Stimulated activated CD4-positive, alpha-beta T cell treated with anti-CD3 and anti-CD28 coated beads, Interleukin-12 subunit alpha, Interleukin-12 subunit beta, amount 100 ng/mL, for 48 hours (primary cell): Measurements from ENCODE around the gene RIIAD1.
"Not testable (repeated sequence)": the region's sequence is repeated elsewhere in the genome, so short reads cannot be mapped to it uniquely, and the experiment has no call there.

ENCODE experiments used
- DNase-seq, 3 donors: peaks; one replicate each; pipeline ENCODE4 v3.0.0-alpha.2; 2020; ENCODE audit warnings: low read depth in 2 of 3, low spot score in 1 of 3

Gene RIIAD1

GRCh38 chr1:151733126-151733525 is 11.8 kb downstream of the RIIAD1 start:
- DNase-seq, result no peak

GRCh38 chr1:151733995-151734394 is 12.7 kb downstream of the RIIAD1 start:
- DNase-seq, result not testable (repeated sequence)

- DNase-seq, result no peak
Measured at GRCh38 chr1:151737026-151737425, 15.7 kb downstream of the RIIAD1 start.

- no peak for DNase-seq
Measured at GRCh38 chr1:151737479-151737878, 16.2 kb downstream of the RIIAD1 start.

GRCh38 chr1:151739590-151740355 is 18.5 kb downstream of the RIIAD1 start:
- no peak for DNase-seq

- no peak for DNase-seq
Measured at GRCh38 chr1:151741516-151741915, 20.2 kb downstream of the RIIAD1 start.

- no peak for DNase-seq
Measured at GRCh38 chr1:151756291-151756690, 35.0 kb downstream of the RIIAD1 start.

- no peak for DNase-seq
Measured at GRCh38 chr1:151759241-151759640, 37.9 kb downstream of the RIIAD1 start.

- no peak for DNase-seq
Measured at GRCh38 chr1:151760597-151761385, 39.5 kb downstream of the RIIAD1 start.

- peak; percentile 80 to 84 (median 83) for DNase-seq
Measured at GRCh38 chr1:151762941-151763921, 41.9 kb downstream of the RIIAD1 start, which contains the start of gene MRPL9. Gene MRPL9 (minus strand): TSS chr1:151763496. CDS start chr1:151763479, 17 bp downstream.

- DNase-seq, result no peak
Measured at GRCh38 chr1:151763990-151764389, 42.7 kb downstream of the RIIAD1 start.

GRCh38 chr1:151768351-151769066 is 47.2 kb downstream of the RIIAD1 start:
- not testable (repeated sequence) for DNase-seq

GRCh38 chr1:151769270-151769669 is 47.9 kb downstream of the RIIAD1 start:
- not testable (repeated sequence) for DNase-seq

- DNase-seq, result no peak
Measured at GRCh38 chr1:151773702-151774101, 52.4 kb downstream of the RIIAD1 start.

GRCh38 chr1:151774256-151774922 is 53.1 kb downstream of the RIIAD1 start:
- no peak for DNase-seq

- no peak for DNase-seq
Measured at GRCh38 chr1:151775894-151776664, 54.8 kb downstream of the RIIAD1 start.

GRCh38 chr1:151776665-151777062 is 55.3 kb downstream of the RIIAD1 start:
- no peak for DNase-seq

GRCh38 chr1:151777317-151777716 is 56.0 kb downstream of the RIIAD1 start:
- DNase-seq, result no peak
